GM23338 (cell line): ENCODE measurements around the gene KLF9. TPM values are rescaled to one million over a fixed set of nuclear protein-coding genes. Genes with fewer than 3 reads are reported as not detected.

Experiments
- ATAC-seq: fragments of 200-7000 bp; cut with Tn5 transposase; 3 replicates; pipeline ENCODE4 v1.9.1; 2020
- DNase-seq: peaks from one replicate; pipeline ENCODE4 v3.0.0-alpha.2; 2015; ENCODE audit warnings: low spot score
- H2AFZ ChIP-seq: fragments of 200-600 bp; sonication (generic); 2 replicates; pipeline ENCODE4 v1.8.0; 2016; ENCODE audit warnings: antibody characterized with exemption, mild to moderate bottlenecking, moderate library complexity
- H3F3A ChIP-seq: fragments of 200-600 bp; sonication (generic); replicated peaks from 2 replicates; pipeline ENCODE4 v1.8.0; 2017; ENCODE audit warnings: antibody characterized with exemption, mixed run types, low read depth
- H3K27ac ChIP-seq: fragments of 200-600 bp; sonication (generic); 2 replicates; pipeline ENCODE4 v1.6.1; 2016; ENCODE audit warnings: low read depth
- H3K27me3 ChIP-seq: fragments of 200-600 bp; sonication (generic); 2 replicates; pipeline ENCODE4 v1.8.0; 2016; ENCODE audit warnings: mild to moderate bottlenecking, mixed run types, moderate library complexity; ENCODE audit not compliant: insufficient read depth
- H3K36me3 ChIP-seq: fragments of 200-600 bp; sonication (generic); 2 replicates; pipeline ENCODE4 v1.8.0; 2016; ENCODE audit warnings: mild to moderate bottlenecking; ENCODE audit not compliant: insufficient read depth
- H3K4me1 ChIP-seq: fragments of 200-600 bp; sonication (generic); 2 replicates; pipeline ENCODE4 v1.8.0; 2016; ENCODE audit warnings: mild to moderate bottlenecking, moderate library complexity; ENCODE audit not compliant: insufficient read depth
- H3K4me2 ChIP-seq: fragments of 200-600 bp; sonication (generic); 2 replicates; pipeline ENCODE4 v1.7.1; 2017; ENCODE audit warnings: mixed run types
- H3K4me3 ChIP-seq: fragments of 200-600 bp; sonication (generic); 2 replicates; pipeline ENCODE4 v1.6.1; 2016; ENCODE audit warnings: mixed run types
- H3K79me2 ChIP-seq: fragments of 200-600 bp; sonication (generic); replicated peaks from 2 replicates; pipeline ENCODE4 v1.8.0; 2017; ENCODE audit warnings: mild to moderate bottlenecking; ENCODE audit not compliant: insufficient read depth
- H3K9me2 ChIP-seq: fragments of 200-600 bp; sonication (generic); 2 replicates; pipeline ENCODE4 v1.8.0; 2017; ENCODE audit not compliant: insufficient read depth
- H4K20me1 ChIP-seq: fragments of 200-600 bp; sonication (generic); replicated peaks from 2 replicates; pipeline ENCODE4 v1.8.0; 2017; ENCODE audit warnings: mild to moderate bottlenecking; ENCODE audit not compliant: insufficient read depth
- H3K27ac Mint-ChIP-seq: 2 replicates; pipeline ENCODE4 v1.8.0; 2020; ENCODE audit warnings: inconsistent platforms, mild to moderate bottlenecking, moderate library complexity, mixed read lengths
- H3K27me3 Mint-ChIP-seq: 3 replicates; pipeline ENCODE4 v1.8.0; 2022; ENCODE audit warnings: low read depth, mild to moderate bottlenecking, moderate library complexity, mixed read lengths, inconsistent platforms; ENCODE audit not compliant: insufficient read depth, poor library complexity
- H3K36me3 Mint-ChIP-seq: 3 replicates; pipeline ENCODE4 v1.8.0; 2021; ENCODE audit warnings: low read depth, mild to moderate bottlenecking, inconsistent platforms, moderate library complexity, mixed read lengths
- H3K4me1 Mint-ChIP-seq: 3 replicates; pipeline ENCODE4 v1.8.0; 2020; ENCODE audit warnings: mild to moderate bottlenecking, inconsistent platforms, mixed read lengths
- H3K4me3 Mint-ChIP-seq: 3 replicates; pipeline ENCODE4 v1.8.0; 2021; ENCODE audit warnings: moderate library complexity, mild to moderate bottlenecking, inconsistent platforms, mixed read lengths
- H3K9me3 Mint-ChIP-seq: 3 replicates; pipeline ENCODE4 v1.8.0; 2020; ENCODE audit warnings: moderate library complexity, mild to moderate bottlenecking, inconsistent platforms, mixed read lengths
- ETS1 ChIP-seq: IDR thresholded peaks from 2 replicates; pipeline ENCODE4 v1.6.1; 2016; ENCODE audit warnings: antibody characterized with exemption
- EZH2phosphoT487 ChIP-seq: fragments of 200-600 bp; sonication (generic); IDR thresholded peaks from one replicate; pipeline ENCODE4 v1.8.1; 2018; ENCODE audit warnings: antibody characterized with exemption; ENCODE audit not compliant: unreplicated experiment
- REST ChIP-seq: IDR thresholded peaks from one replicate; pipeline ENCODE4 v1.6.1; 2018; ENCODE audit warnings: antibody characterized with exemption; ENCODE audit not compliant: unreplicated experiment
- ZNF462 ChIP-seq: fragments of 250-450 bp; sonication (Bioruptor Pico); IDR thresholded peaks from 2 replicates; pipeline ENCODE4 v1.5.0; 2020; ENCODE audit warnings: mild to moderate bottlenecking, moderate library complexity
- polyA plus RNA-seq: library from polyadenylated mRNA; unstranded; fragments of >200 nt; fragmentation: Nextera tagmentation; extraction: Ambion mirVana; gene quantifications from 2 replicates; pipeline ENCODE4 v1.2.1, GENCODE V29; 2016
- total RNA-seq: library from RNA; depleted of rRNA; stranded (reverse); fragments of >200 nt; shearing (Covaris generic); gene quantifications from 2 replicates; pipeline ENCODE4 v1.2.3, GENCODE V29; 2014

Gene KLF9
- total and polyA plus RNA-seq, 2 experiments from 2014 or later = 0.58 to 1.5 TPM

- no peak for TF ChIP-seq ETS1
- TF ChIP-seq REST = no peak
Observed at GRCh38 chr9:70409280-70409679, 5.2 kb downstream of the KLF9 start (continued).

GRCh38 chr9:70408393-70409040 lies 5.9 kb downstream of the KLF9 start:
- ATAC-seq = no peak
- Histone ChIP-seq H3K4me2 (no peak overlapping the region), H3K79me2 (no peaks in the 10 kb centered on the region; the same call in 1 of the 2 replicates)

More at GRCh38 chr9:70408393-70409040, 5.9 kb downstream of the KLF9 start:
- Mint-ChIP-seq H3K4me1 (peaks cover 29% of the 10 kb centered on the region), H3K27ac (no peak overlapping the region), H3K27me3 (peaks cover 29% of the 10 kb centered on the region), H3K4me3 (no peak overlapping the region), H3K36me3 (no peaks in the 10 kb centered on the region), H3K9me3 (no peaks in the 10 kb centered on the region)
- Histone ChIP-seq H3K27me3 (peaks cover 41% of the 10 kb centered on the region), H3K27ac (no peak overlapping the region), H3K4me3 (no peak overlapping the region), H3F3A (no peaks in the 10 kb centered on the region), H2AFZ (no peak overlapping the region), H3K4me1 (peaks cover 22% of the 10 kb centered on the region), H3K36me3 (no peaks in the 10 kb centered on the region), H3K9me2 (no peaks in the 10 kb centered on the region; the same call in 1 of the 2 replicates), H4K20me1 (no peaks in the 10 kb centered on the region)
- peak; percentile 66 for DNase-seq
- peak; percentile 67 for TF ChIP-seq ZNF462 (CRISPR knock-in tag)
- no peak for TF ChIP-seq EZH2phosphoT487
